ENCODE data around the gene SECTM1. TPM values are rescaled to one million over a fixed set of nuclear protein-coding genes. Genes with fewer than 3 reads are reported as not detected.

Gene SECTM1
- total RNA-seq, 1 donor from 2014 or later, result 11.7 TPM

- no peak for DNase-seq
These were observed 17.7 kb downstream of the SECTM1 start for GRCh38 chr17:82315703-82316358.

- no peak for DNase-seq
These were observed 18.6 kb downstream of the SECTM1 start for GRCh38 chr17:82314727-82315605.

- DNase-seq, result no peak
These were observed 19.4 kb downstream of the SECTM1 start for GRCh38 chr17:82314012-82314726.

GRCh38 chr17:82313195-82314011 lies 20.2 kb downstream of the SECTM1 start:
- no peak for DNase-seq

GRCh38 chr17:82311971-82312370 lies 21.6 kb downstream of the SECTM1 start:
- no peak for DNase-seq

- DNase-seq, result no peak
These were observed 22.7 kb downstream of the SECTM1 start for GRCh38 chr17:82310877-82311276.

GRCh38 chr17:82309656-82310570 lies 23.7 kb downstream of the SECTM1 start:
- DNase-seq, result no peak

GRCh38 chr17:82305727-82306300 lies 27.8 kb downstream of the SECTM1 start:
- DNase-seq, result no peak

GRCh38 chr17:82304826-82305726 lies 28.5 kb downstream of the SECTM1 start:
- DNase-seq, result no peak

- no peak for DNase-seq
These were observed 29.4 kb downstream of the SECTM1 start for GRCh38 chr17:82303944-82304808.

- DNase-seq, result no peak
These were observed 30.3 kb downstream of the SECTM1 start for GRCh38 chr17:82302991-82303943.

GRCh38 chr17:82302568-82302963 lies 31.0 kb downstream of the SECTM1 start:
- no peak for DNase-seq

- no peak for DNase-seq
These were observed 31.5 kb downstream of the SECTM1 start for GRCh38 chr17:82301916-82302567.

- DNase-seq, result no peak
These were observed 32.2 kb downstream of the SECTM1 start for GRCh38 chr17:82301300-82301915.

GRCh38 chr17:82300707-82301270 lies 32.8 kb downstream of the SECTM1 start:
- DNase-seq, result peak; percentile 19

GRCh38 chr17:82300228-82300627 lies 33.3 kb downstream of the SECTM1 start:
- DNase-seq, result no peak

Measured in skin of body (tissue), 2 donors.